Measurements from ENCODE around the gene RIT2.

Gene RIT2

DNA sequence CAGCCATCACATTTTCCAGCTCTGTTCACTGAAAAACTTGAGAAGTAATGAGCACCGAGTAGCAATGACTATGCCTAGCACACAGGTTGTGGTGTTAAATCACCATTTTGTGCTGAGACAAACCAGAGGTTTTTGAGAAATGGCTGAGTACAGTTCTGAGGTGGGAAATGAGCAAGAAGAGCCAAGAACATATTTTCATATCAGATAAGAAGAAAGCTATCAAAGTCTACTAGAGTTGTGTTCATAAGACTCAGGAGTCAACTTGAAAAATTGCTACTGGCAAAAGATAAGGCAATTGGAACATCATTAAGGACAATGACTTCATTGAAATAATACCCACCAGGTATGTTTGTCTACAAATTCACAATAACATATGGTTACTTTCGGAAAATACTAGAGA is 108.1 kb downstream of the RIT2 start:
- no peak for DNase-seq

DNA sequence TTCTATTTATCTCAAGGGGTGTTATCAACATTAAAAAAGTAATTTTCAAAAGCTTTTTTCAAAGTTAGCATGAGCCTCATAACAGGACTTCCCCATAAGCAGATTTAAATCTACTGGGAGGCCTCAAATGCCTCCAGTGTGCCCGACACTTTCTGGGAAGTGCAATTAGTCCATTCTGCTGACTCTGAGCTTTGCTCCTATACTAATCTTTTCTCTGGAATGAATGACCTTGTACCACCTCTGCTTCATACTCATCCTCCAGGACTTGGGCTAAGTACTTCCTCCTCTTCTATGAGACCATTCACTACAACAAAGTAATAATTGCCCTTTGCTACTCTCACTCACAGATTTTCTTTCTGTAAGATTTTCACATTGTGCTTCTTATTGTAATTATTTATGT is 111.1 kb downstream of the RIT2 start:
- DNase-seq = no peak

GRCh38 chr18:43001821-43002220 is 113.7 kb downstream of the RIT2 start:
- no peak for DNase-seq

- DNase-seq = no peak
Measured at GRCh38 chr18:42996824-42997223, 118.7 kb downstream of the RIT2 start.

DNA sequence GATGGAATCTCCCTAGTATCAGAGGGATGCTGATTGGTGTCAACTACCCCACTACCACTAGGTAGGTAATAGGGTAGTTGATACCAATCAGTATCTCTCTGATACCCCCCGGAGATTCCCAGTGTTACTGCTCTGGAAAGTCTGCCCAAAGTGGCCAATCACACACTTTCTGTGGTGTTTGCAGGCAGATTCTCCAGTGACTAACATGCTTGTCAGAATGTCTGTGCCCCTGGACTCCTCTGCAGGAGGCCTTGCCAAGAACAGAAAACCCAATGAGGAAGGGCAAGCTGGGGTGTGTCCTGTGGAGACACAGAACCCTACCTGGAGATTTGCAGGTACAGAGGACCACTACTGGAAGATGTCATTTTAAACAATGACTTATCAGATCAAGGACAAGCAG is 135.1 kb downstream of the RIT2 start:
- no peak for DNase-seq

GRCh38 chr18:42977982-42978637 is 137.4 kb downstream of the RIT2 start:
- no peak for DNase-seq

GRCh38 chr18:42976869-42977590 is 138.5 kb downstream of the RIT2 start:
- no peak for DNase-seq

GRCh38 chr18:42969366-42969765 is 146.1 kb downstream of the RIT2 start:
- no peak for DNase-seq

- no peak for DNase-seq
Measured at GRCh38 chr18:42961298-42961697, 154.2 kb downstream of the RIT2 start.

- no peak for DNase-seq
Measured at GRCh38 chr18:42959528-42959927, 156.0 kb downstream of the RIT2 start.

- no peak for DNase-seq
Measured at GRCh38 chr18:42958353-42958752, 157.1 kb downstream of the RIT2 start.

GRCh38 chr18:42956287-42956686 is 159.2 kb downstream of the RIT2 start:
- no peak for DNase-seq

DNA sequence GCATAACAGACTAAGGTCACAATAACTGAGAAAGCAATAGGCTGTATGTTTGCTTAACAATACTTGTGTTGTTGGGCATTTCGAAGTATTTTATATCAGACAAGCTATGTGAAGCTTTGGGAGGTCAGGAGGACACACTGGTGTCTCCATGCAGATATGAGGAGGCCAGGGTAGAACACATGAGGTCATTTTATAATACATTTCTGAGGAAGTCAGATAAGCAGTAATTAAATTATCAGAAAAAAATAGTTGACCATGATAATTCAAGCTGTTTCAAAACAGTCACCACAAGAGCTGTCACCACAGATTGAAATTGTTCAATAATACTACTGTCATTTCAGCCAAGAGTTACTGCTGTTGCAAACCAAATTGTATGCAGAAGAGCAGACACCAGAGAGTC is 160.6 kb downstream of the RIT2 start:
- no peak for DNase-seq

DNA sequence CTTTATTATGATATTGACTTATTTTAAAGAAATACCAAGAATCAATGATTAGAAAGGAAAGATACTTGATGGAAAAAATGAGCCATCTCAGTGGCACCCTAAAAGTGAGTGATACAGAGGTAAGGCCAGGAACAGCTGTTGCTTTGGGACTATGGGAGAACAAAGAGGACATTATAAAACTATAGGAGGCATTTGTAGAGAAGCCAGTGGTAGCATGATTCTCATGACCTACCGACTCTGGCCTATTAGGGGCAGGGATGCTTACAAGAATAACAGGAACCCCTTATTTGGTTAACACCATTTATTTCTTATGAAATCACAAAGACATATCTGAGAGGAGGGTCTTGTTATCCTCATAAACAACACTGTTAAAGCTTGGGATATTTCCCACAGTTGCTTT is 162.2 kb downstream of the RIT2 start:
- DNase-seq = no peak

GRCh38 chr18:42950732-42951131 is 164.8 kb downstream of the RIT2 start:
- DNase-seq = no peak

- no peak for DNase-seq
Measured at GRCh38 chr18:42948831-42949230, 166.7 kb downstream of the RIT2 start.

DNA sequence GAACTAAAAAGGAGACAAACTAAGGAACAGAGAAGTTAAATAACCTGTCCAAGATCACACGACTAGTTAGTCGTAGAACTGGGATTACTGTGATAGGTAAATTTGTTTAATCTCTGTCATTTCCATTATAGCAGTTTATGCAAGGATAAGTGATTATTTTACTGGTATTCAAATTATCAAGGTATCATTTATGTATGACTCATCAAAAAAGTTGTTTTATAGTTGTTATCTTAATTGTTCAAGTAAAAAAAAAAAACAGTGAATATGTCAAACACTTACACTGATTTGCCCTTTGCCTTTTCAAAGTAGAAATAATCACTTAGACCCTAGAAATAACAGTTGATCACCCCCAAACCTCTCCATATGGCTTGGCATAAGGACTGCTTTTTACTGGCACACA is 173.6 kb downstream of the RIT2 start:
- no peak for DNase-seq

DNA sequence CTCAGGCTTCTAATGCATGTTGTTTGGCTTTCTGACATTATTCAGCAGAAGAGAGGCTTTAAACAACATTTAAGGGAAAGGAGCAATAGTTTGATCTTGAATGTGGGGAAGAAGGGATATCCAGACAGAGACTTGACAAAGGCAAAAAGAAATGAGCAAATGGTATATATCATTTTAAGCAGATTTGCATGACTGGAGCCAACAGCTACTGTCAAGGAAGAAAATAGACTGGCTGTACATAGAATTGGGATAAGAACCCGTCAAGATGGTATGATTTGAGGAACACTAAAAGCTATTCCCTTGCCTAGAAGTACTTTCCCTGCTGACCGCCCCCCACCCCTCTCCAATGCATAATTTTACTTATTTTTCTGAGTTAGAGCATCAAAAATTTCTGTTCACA is 174.5 kb downstream of the RIT2 start:
- DNase-seq = no peak

DNA sequence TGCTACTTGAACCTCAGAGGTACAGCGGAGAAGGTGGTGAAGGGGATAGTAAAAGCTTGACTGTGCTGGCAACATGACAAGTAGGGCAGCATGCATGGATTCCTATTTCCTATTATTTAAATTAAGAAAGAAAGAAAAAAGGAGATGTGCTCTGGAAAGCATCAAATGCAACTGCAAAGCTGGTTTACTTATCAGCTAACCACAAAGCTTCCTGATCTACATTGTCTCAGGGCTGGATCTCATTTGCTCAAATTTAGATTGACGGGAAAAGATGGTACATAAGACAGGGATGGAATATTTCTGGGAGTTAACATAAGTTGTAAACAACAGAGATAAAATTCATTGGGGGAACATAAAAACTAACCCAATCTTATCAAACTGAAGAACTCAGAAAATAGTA is 178.0 kb downstream of the RIT2 start:
- DNase-seq = no peak

GRCh38 chr18:42936289-42936688 is 179.2 kb downstream of the RIT2 start:
- no peak for DNase-seq

- DNase-seq = no peak
Measured at GRCh38 chr18:42931491-42931890, 184.0 kb downstream of the RIT2 start.

DNA sequence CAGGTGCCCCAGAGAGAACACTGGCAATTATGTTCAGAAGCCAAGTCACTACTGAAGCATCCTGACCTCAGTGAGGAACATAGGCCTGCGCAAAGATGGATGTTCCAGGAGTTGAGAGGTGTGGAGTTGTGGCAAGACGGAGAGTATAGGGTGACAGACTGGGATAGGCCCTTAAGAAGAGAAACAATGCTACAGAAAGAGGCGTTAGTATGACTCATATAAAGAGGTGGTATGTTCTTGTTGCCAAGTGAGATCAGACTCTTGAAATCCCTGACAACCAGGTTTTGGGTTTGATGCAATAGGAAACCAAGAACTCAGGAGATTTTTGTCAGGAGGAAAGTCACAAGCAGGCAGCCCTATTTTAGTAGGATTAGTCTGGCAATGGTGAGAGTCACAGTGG is 185.6 kb downstream of the RIT2 start:
- no peak for DNase-seq

GRCh38 chr18:42929181-42929580 is 186.3 kb downstream of the RIT2 start:
- no peak for DNase-seq

DNA sequence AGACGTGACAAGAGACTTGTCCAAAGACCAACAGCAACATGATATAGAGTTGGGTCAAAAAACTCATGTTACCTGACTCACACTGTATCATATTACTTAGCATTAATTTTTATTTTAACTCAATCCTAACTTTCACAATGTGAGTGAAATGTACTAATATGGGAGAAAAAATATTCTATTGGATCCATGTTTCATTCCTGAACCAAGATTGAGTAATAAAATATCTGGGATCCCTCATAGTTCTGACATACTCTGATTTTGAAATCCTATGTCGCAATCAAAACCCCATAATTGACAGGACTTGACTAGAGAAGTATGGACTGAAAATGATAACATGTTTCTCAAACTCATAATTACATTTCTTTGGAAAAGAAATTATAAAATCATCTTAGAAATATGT is 190.4 kb downstream of the RIT2 start:
- no peak for DNase-seq

GRCh38 chr18:42922363-42922762 is 193.1 kb downstream of the RIT2 start:
- no peak for DNase-seq

Data from activated naive CD4-positive, alpha-beta T cell (primary cell).